ENCODE measurements around the gene HSD17B10. TPM values are rescaled to one million over a fixed set of nuclear protein-coding genes. Genes with fewer than 3 reads are reported as not detected.

HSD17B10 gene
- total RNA-seq, 1 donor from 2014 or later: 96.8 TPM

DNA sequence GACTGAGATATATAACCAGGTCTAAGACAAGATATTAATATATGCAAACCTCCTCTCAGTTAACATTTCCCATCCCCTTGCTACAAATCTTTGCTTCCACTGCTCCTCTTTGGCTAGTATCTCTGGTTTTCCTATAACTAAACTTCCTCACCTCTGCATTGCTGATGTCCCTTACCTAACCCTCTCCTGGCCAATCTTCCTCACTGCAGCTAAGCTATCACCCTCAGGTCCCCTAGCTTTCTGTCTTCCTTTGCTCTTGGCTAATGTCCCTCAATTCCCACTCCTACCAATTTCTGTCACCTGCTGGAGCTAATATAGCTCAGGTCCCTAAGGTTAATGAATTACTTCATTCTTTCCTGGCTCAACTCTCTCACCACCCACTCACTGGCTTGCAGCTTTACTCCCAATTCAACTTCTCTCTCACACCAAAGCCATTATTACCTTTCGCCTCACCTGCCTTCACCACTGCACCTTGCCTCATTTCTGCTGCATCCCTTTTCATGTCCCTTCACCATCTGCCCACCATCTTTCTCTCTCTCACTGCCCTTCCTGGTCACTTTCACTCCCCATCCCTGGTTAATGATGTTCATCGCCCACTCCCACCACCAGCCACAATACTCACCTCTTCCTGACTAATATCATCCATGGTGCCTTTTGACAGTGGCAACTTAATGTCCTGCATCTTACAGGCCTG, 38.4 kb downstream of the HSD17B10 start:
- no peaks in the 10 kb centered on the region for H3K27me3 ChIP-seq (ENCODE audit: insufficient read depth, low read length)
- no peak for DNase-seq (ENCODE audit: low read depth)
- FAIRE-seq: no peak
- H3K27ac ChIP-seq (ENCODE audit: low read depth, low read length): no peak overlapping the region
- H2AFZ ChIP-seq (ENCODE audit: low read depth, low read length): no peak overlapping the region
- H3K36me3 ChIP-seq (ENCODE audit: insufficient read depth, low read length): peaks cover 6% of the 10 kb centered on the region
- no peaks in the 10 kb centered on the region for H3K79me2 ChIP-seq (ENCODE audit: insufficient read depth, low read length)
- no peaks in the 10 kb centered on the region for H3K27me3 Mint-ChIP-seq (ENCODE audit: low read depth, unreplicated experiment)
- H3K4me2 ChIP-seq (ENCODE audit: low read length): no peak overlapping the region
- H3K9me3 ChIP-seq (ENCODE audit: insufficient read depth, low read depth, low read length): no peaks in the 10 kb centered on the region
- no peak for TF ChIP-seq EZH2 (IDR thresholded peaks at IDR 0.05; ENCODE audit: insufficient read depth, low read length)
- TF ChIP-seq, protein P1, sequence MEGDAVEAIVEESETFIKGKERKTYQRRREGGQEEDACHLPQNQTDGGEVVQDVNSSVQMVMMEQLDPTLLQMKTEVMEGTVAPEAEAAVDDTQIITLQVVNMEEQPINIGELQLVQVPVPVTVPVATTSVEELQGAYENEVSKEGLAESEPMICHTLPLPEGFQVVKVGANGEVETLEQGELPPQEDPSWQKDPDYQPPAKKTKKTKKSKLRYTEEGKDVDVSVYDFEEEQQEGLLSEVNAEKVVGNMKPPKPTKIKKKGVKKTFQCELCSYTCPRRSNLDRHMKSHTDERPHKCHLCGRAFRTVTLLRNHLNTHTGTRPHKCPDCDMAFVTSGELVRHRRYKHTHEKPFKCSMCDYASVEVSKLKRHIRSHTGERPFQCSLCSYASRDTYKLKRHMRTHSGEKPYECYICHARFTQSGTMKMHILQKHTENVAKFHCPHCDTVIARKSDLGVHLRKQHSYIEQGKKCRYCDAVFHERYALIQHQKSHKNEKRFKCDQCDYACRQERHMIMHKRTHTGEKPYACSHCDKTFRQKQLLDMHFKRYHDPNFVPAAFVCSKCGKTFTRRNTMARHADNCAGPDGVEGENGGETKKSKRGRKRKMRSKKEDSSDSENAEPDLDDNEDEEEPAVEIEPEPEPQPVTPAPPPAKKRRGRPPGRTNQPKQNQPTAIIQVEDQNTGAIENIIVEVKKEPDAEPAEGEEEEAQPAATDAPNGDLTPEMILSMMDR (IDR thresholded peaks at IDR 0.05; ENCODE audit: insufficient read depth, low read depth, low read length): no peak
- no peaks in the 10 kb centered on the region for H3K4me1 ChIP-seq (ENCODE audit: insufficient read depth, low read length)
- peaks cover 2% of the 10 kb centered on the region for H3K36me3 Mint-ChIP-seq (ENCODE audit: low read depth, unreplicated experiment)
- no peak overlapping the region for H3K27ac Mint-ChIP-seq (ENCODE audit: unreplicated experiment)
- H3K4me3 ChIP-seq (ENCODE audit: insufficient read depth, low read depth, low read length): no peak overlapping the region
- H3K9ac ChIP-seq (ENCODE audit: low read length): no peak overlapping the region
- no peak overlapping the region for H3K4me3 Mint-ChIP-seq (ENCODE audit: unreplicated experiment)
- no peaks in the 10 kb centered on the region for H3K9me3 Mint-ChIP-seq (ENCODE audit: unreplicated experiment)
- H4K20me1 ChIP-seq (ENCODE audit: insufficient read depth, low read length): no peaks in the 10 kb centered on the region
- no peaks in the 10 kb centered on the region for H3K4me1 Mint-ChIP-seq (ENCODE audit: low read depth, unreplicated experiment)

DNA sequence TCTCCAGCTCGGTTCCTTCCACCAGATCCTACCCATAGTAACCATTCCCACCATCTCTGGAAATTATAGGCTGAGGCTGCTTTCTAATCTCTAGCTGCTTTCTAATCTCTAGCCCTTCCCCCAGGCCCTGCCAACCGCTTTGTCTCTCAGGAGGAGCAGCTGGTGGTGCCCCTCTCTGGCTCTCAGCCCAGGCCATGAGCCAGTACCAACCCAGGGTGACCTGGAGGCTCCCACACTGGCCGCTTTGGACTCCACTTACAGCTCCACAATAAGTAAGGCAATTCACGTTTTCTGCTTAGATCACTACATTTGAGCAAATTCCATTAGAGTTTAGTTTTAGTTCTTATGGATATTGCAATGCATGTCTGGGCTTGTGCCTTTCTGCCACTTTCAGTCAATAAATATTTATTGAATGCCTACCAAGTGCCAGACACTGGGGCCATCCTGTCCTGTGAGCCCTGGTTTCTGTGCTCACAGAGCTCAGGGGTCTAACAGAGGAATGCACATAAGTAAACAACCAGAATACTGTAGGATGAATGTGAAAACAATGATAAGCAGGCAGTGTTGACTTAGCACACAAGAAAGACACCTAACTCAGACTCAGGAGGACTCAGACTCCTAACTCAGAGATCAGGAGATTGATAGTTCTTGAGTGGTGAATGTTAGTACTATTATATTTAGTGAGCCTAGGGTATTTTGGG, 50.6 kb downstream of the HSD17B10 start:
- H3K36me3 Mint-ChIP-seq (ENCODE audit: low read depth, unreplicated experiment): peaks cover 12% of the 10 kb centered on the region

More for the DNA sequence above, 50.6 kb downstream of the HSD17B10 start:
- H3K4me2 ChIP-seq (ENCODE audit: low read length): no peak overlapping the region
- no peak overlapping the region for H3K4me3 ChIP-seq (ENCODE audit: insufficient read depth, low read depth, low read length)
- H3K27me3 Mint-ChIP-seq (ENCODE audit: low read depth, unreplicated experiment): no peaks in the 10 kb centered on the region
- no peaks in the 10 kb centered on the region for H3K79me2 ChIP-seq (ENCODE audit: insufficient read depth, low read length)
- no peaks in the 10 kb centered on the region for H3K4me1 ChIP-seq (ENCODE audit: insufficient read depth, low read length)
- H2AFZ ChIP-seq (ENCODE audit: low read depth, low read length): no peak overlapping the region
- no peaks in the 10 kb centered on the region for H3K27me3 ChIP-seq (ENCODE audit: insufficient read depth, low read length)
- H3K4me3 Mint-ChIP-seq (ENCODE audit: unreplicated experiment): no peak overlapping the region
- H3K27ac Mint-ChIP-seq (ENCODE audit: unreplicated experiment): no peak overlapping the region
- TF ChIP-seq, protein P1 (IDR thresholded peaks at IDR 0.05; ENCODE audit: insufficient read depth, low read depth, low read length): no peak
- no peak for TF ChIP-seq EZH2 (IDR thresholded peaks at IDR 0.05; ENCODE audit: insufficient read depth, low read length)
- no peaks in the 10 kb centered on the region for H4K20me1 ChIP-seq (ENCODE audit: insufficient read depth, low read length)
- H3K27ac ChIP-seq (ENCODE audit: low read depth, low read length): no peak overlapping the region
- no peaks in the 10 kb centered on the region for H3K4me1 Mint-ChIP-seq (ENCODE audit: low read depth, unreplicated experiment)
- no peak overlapping the region for H3K9ac ChIP-seq (ENCODE audit: low read length)
- DNase-seq (ENCODE audit: low read depth) (no peak), FAIRE-seq (peak; percentile 96)
- no peaks in the 10 kb centered on the region for H3K9me3 Mint-ChIP-seq (ENCODE audit: unreplicated experiment)
- H3K36me3 ChIP-seq (ENCODE audit: insufficient read depth, low read length): peaks cover 3% of the 10 kb centered on the region
- no peaks in the 10 kb centered on the region for H3K9me3 ChIP-seq (ENCODE audit: insufficient read depth, low read depth, low read length)

Small RNA genes lying within 50 kb of the gene (microRNA-seq; reads per million reads assigned to microRNA genes)
- gene MIR6857: not detected

Other genes with a start within 250 kb of the HSD17B10 start
- 79.5 and 84.5 TPM in 2 replicates for gene KDM5C, start 209.2 kb downstream of the HSD17B10 start, total RNA-seq
- 8.2 and 9.2 TPM in 2 replicates for gene IQSEC2, start 152.8 kb downstream of the HSD17B10 start, total RNA-seq
- 31.9 and 33.3 TPM in 2 replicates for gene SMC1A, start 11.7 kb downstream of the HSD17B10 start, total RNA-seq
- 0.34 and 0.46 TPM in 2 replicates for gene RIBC1, start 11.5 kb downstream of the HSD17B10 start, total RNA-seq

All from astrocyte (in vitro differentiated cells and primary cell).